SU-DHL-6 (cell line): Measurements from ENCODE around the gene NAPSA.
"Not testable (repeated sequence)": the region's sequence is repeated elsewhere in the genome, so short reads cannot be mapped to it uniquely, and the experiment has no call there.

Source experiments
- H2AFZ ChIP-seq: fragments of 200-600 bp; sonication (generic); 2 replicates; pipeline ENCODE4 v1.6.1; 2014; ENCODE audit warnings: low read depth, mild to moderate bottlenecking, moderate library complexity, mixed read lengths, antibody characterized with exemption, low read length; ENCODE audit not compliant: severe bottlenecking
- H3F3A ChIP-seq: fragments of 200-600 bp; shearing (Covaris generic); 2 replicates; pipeline ENCODE4 v1.6.0; 2016; ENCODE audit warnings: antibody characterized with exemption, mild to moderate bottlenecking; ENCODE audit not compliant: insufficient read depth
- H3K27ac ChIP-seq: fragments of 200-600 bp; sonication (generic); 2 replicates; pipeline ENCODE4 v1.5.1; 2016; ENCODE audit warnings: low read depth, mild to moderate bottlenecking, low read length, moderate library complexity, mixed read lengths
- H3K27me3 ChIP-seq: fragments of 200-600 bp; sonication (generic), shearing (Covaris generic); 2 replicates; pipeline ENCODE4 v1.6.0; 2014; ENCODE audit warnings: mild to moderate bottlenecking, low read length
- H3K36me3 ChIP-seq: fragments of 200-600 bp; sonication (generic); 2 replicates; pipeline ENCODE4 v1.6.1; 2014; ENCODE audit warnings: mild to moderate bottlenecking, low read length, mixed read lengths
- H3K4me2 ChIP-seq: fragments of 300-600, 200-600 bp; shearing (Covaris generic), sonication (generic); 2 replicates; pipeline ENCODE4 v1.6.0; 2014; ENCODE audit warnings: low read length, low read depth, mild to moderate bottlenecking; ENCODE audit not compliant: poor library complexity, severe bottlenecking
- H3K4me3 ChIP-seq: fragments of 200-600 bp; sonication (generic); 2 replicates; pipeline ENCODE4 v1.5.1; 2014; ENCODE audit warnings: antibody characterized with exemption, low read length, mild to moderate bottlenecking, mixed read lengths; ENCODE audit not compliant: insufficient read depth, poor library complexity, severe bottlenecking
- H3K79me2 ChIP-seq: fragments of 200-600 bp; sonication (generic); 2 replicates; pipeline ENCODE4 v1.6.1; 2014; ENCODE audit warnings: mild to moderate bottlenecking, low read length, moderate library complexity; ENCODE audit not compliant: insufficient read depth
- H3K9ac ChIP-seq: fragments of 200-600 bp; sonication (generic); 2 replicates; pipeline ENCODE4 v1.7.0; 2014; ENCODE audit warnings: mild to moderate bottlenecking, low read length
- H3K9me2 ChIP-seq: fragments of 200-600 bp; sonication (generic); replicated peaks from 2 replicates; pipeline ENCODE4 v1.6.1; 2014; ENCODE audit warnings: low read length; ENCODE audit not compliant: insufficient read depth
- H3K9me3 ChIP-seq: fragments of 200-600 bp; sonication (generic); 2 replicates; pipeline ENCODE4 v1.6.1; 2014; ENCODE audit warnings: low read length, mixed read lengths; ENCODE audit not compliant: insufficient read depth
- H4K20me1 ChIP-seq: fragments of 200-600 bp; sonication (generic); 2 replicates; pipeline ENCODE4 v1.6.1; 2014; ENCODE audit warnings: low read depth, mild to moderate bottlenecking, antibody characterized with exemption, low read length, moderate library complexity, mixed read lengths
- CTCF ChIP-seq: fragments of 200-600 bp; sonication (generic); IDR thresholded peaks from one replicate; pipeline ENCODE4 v1.5.1; 2017; ENCODE audit warnings: antibody characterized with exemption, mild to moderate bottlenecking, low read length, moderate library complexity; ENCODE audit not compliant: insufficient read depth, poor library complexity, severe bottlenecking
- EZH2phosphoT487 ChIP-seq: fragments of 200-600 bp; sonication (generic), shearing (Covaris generic); conservative IDR thresholded peaks from 2 replicates; pipeline ENCODE4 v1.6.1; 2018; ENCODE audit warnings: mild to moderate bottlenecking, antibody characterized with exemption, low read length, moderate library complexity, mixed read lengths

NAPSA gene

GRCh38 chr19:50341091-50341564 lies 24.3 kb downstream of the NAPSA start:
- H2AFZ ChIP-seq, result no peak overlapping the region
- peaks cover 10% of the 10 kb centered on the region; the same call in 1 of the 2 replicates for H4K20me1 ChIP-seq
- H3K9me3 ChIP-seq, result no peaks in the 10 kb centered on the region
- peak overlapping the region; percentile 53 for H3K9ac ChIP-seq
- H3K4me2 ChIP-seq, result peak overlapping the region; percentile 76
- H3F3A ChIP-seq, result peaks cover 71% of the 10 kb centered on the region
- peaks cover 22% of the 10 kb centered on the region for H3K36me3 ChIP-seq
- H3K4me3 ChIP-seq, result peak overlapping the region; percentile 43
- peaks cover 64% of the 10 kb centered on the region for H3K79me2 ChIP-seq
- H3K27me3 ChIP-seq, result no peaks in the 10 kb centered on the region
- H3K9me2 ChIP-seq, result no peaks in the 10 kb centered on the region
- TF ChIP-seq CTCF (no peak), EZH2phosphoT487 (no peak)
- peak overlapping the region; percentile 97 for H3K27ac ChIP-seq

- TF ChIP-seq EZH2phosphoT487 (no peak), CTCF (no peak)
- Histone ChIP-seq H3K9me3 (no peaks in the 10 kb centered on the region), H3K9ac (peak overlapping the region; percentile 53), H3K36me3 (peaks cover 26% of the 10 kb centered on the region), H4K20me1 (peaks cover 10% of the 10 kb centered on the region; the same call in 1 of the 2 replicates), H3K27ac (peak overlapping the region; percentile 97), H2AFZ (no peak overlapping the region), H3K4me2 (peak overlapping the region; percentile 76), H3K4me3 (peak overlapping the region; percentile 43), H3F3A (peaks cover 69% of the 10 kb centered on the region), H3K27me3 (no peaks in the 10 kb centered on the region), H3K79me2 (peaks cover 64% of the 10 kb centered on the region), H3K9me2 (no peaks in the 10 kb centered on the region)
Observed at GRCh38 chr19:50340331-50340730, 25.1 kb downstream of the NAPSA start.

DNA sequence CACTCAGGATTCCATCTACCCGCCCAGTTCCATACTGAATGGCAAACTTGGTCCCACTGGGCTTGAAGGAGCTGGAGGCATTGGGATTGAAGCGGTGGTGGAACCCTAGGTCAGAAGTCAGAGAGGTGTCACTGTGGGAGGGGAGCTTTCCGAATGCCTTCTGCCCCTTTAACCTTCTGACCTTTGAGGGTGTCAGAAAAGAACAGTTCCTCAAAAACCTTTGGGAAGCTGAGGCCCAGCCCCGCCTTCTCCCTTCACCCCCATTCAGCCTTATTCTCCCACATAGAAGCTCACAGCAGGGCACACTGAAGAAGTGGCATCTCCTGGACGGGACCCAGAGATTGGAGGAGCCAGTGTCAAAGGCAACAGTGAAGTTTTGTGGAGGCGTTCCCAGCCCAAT lies 28.4 kb downstream of the NAPSA start:
- not testable (repeated sequence) for H3K4me2 ChIP-seq, H2AFZ ChIP-seq, H3K9me3 ChIP-seq, H3K27ac ChIP-seq, H3K9ac ChIP-seq, H3K4me3 ChIP-seq, H4K20me1 ChIP-seq, H3K9me2 ChIP-seq, H3K27me3 ChIP-seq
- Histone ChIP-seq H3K36me3 (peaks cover 33% of the 10 kb centered on the region), H3K79me2 (peaks cover 41% of the 10 kb centered on the region), H3F3A (peaks cover 73% of the 10 kb centered on the region)

DNA sequence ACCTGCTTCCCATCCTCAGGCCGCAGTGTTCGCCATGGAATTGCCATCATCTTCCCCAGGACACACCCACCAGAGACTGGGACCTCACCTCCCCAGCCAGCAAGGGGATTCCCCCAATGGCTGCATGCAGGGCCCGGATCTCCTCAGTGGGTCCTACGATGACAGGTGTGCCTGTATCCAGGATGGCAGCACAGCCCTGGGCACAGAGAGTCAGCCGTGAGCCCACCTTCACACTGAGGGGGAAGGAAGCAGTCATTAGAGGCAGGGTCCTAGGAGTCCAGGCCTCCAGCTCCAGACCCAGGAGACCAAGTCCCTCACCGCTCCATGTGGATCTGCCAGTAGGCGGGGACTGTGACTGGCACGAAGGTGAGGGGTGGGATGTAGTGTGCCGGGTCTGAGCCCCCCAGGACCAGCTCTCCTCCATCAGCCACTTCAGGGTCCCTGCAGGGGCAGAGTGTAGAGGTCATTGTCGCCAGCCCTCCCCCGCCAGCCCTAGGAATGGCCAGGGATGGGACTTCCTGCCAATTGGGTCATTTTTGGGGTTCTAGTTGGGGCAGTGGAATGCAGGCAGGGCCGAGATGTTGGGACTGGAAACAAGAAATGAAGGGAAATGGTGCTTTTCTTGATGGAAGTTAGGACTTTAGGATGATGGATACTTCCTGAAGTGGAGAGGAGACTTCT lies 30.6 kb downstream of the NAPSA start:
- no peak overlapping the region for H3K9ac ChIP-seq
- peak overlapping the region; percentile 46 for H3K27ac ChIP-seq
- H3K79me2 ChIP-seq, result peaks cover 23% of the 10 kb centered on the region

More for the DNA sequence above, 30.6 kb downstream of the NAPSA start:
- TF ChIP-seq EZH2phosphoT487 (no peak), CTCF (no peak)
- Histone ChIP-seq H4K20me1 (peaks cover 9% of the 10 kb centered on the region; the same call in 1 of the 2 replicates), H3K27me3 (no peaks in the 10 kb centered on the region), H3K9me3 (no peaks in the 10 kb centered on the region), H3F3A (peaks cover 63% of the 10 kb centered on the region), H3K9me2 (no peaks in the 10 kb centered on the region), H3K36me3 (peaks cover 26% of the 10 kb centered on the region), H3K4me3 (no peak overlapping the region), H2AFZ (no peak overlapping the region), H3K4me2 (no peak overlapping the region)
